HG03521 (cell line): ENCODE results near the gene FKBP8.

Source experiments
- ATAC-seq: cut with Tn5 transposase; IDR thresholded peaks from one replicate; pipeline ENCODE4 v1.9.1; 2021; ENCODE audit warnings: mild to moderate bottlenecking, moderate library complexity; ENCODE audit not compliant: unreplicated experiment

The FKBP8 gene

DNA sequence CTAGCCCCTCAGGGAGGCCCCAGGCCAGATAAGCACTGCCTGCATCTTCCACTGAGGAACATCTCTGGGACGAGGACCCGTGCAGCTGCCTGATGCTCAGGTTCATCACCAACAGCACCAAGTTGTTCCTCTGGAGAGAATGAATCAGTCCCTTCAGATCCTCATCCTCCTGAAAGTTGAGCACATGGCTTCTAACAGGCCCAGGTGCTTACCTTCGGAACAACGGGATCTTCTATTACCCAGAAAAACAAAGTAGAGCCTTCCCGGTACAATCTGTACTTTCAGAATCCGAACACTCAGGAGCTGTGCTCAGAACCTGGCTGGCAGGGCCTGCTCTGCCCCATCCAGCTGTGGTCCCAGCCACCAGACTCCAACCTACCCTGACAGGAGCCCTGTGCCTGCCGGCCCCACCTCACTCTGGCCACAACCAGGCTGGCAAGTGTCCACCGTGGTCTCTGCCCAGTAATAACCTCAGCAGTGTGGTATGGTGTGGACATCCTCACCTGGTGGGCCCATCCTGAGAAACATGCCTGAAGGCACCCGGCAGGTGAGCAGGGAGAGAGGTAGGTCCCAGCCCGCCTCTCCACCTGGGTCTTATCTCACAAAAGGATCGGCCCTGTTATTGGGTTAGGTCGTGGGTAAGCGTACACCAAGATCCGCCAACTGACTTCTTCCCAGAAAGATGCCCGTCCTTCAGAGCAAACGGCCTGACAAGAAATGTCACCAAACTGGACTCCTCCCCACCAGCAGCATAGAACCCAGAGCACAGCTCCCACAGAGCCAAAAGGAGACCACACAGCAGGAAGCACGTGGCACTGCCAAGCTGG lies 55.6 kb downstream of the FKBP8 start:
- no peak for ATAC-seq

DNA sequence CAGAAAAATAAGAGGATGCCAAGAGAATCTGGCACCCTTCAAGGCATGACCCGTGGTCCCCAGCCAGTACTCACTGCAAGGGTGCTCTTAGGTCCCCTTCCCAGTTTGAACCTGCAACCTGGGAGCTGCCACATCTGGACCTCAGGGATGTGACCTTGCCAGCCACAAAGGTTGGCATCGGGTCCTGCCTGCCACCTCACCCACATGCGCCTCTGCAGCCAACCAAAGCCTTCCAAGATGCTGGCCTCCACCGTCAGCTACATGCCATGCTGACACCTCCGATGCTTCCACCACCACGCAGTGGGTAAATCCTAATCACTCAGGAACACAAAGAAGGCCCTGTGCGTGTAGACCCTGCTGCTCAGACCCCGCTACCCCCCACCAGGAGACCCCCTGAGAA lies 56.6 kb downstream of the FKBP8 start:
- ATAC-seq, result no peak

DNA sequence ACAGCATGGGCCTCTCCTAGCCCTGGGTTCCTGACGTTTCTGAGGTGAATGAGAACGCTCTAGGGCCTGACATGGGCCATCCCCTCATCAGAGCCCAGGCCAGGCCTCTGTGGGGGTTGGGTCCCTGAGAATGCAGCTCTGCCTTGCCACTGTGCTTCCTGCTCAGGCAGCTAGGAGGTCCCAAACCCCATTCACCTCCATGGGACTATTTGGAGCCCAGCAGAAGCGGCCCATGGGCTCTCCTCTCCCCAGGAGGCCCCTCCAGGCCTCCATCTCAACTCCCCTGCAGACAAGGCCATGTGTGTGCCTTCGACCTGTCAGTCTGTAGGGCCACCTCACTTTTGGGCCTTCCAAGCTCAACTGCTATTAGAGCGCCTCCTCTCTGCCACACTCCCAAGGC lies 58.4 kb downstream of the FKBP8 start:
- no peak for ATAC-seq

DNA sequence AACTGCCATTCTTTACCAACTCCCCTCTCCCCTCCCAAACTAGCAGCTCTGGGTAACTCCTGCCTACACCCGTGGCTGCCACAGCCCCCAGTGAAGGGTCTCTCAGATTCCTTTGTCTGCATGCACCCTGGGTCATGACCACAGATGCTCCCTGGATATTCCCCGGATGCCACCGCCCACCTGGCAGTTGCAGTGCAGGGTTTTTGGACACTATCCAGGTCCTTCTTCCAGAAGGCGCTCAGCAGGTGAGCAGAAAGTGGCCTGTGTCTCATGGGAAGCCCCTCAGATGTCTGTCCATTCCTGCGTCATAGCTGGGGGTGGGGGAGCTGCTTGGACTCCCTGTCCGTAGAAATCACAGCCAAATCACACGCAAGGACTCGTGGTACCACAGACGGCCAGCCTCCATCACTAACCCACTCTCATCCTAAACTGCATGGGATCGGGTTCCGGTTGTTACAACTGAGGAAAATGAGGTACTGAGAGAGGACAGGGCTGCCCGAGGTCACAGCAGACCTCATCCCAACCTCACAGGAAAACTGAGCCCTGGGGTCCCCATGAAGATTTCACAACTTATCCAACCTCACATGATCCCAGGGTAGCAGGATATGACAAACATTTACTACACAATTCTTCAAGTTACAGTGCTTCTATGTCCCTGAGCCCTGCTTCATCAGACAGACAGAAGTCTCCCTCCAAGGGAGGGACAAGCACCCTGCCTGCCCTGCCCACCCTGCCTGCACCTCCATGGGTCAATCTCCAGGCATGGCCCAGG lies 60.1 kb downstream of the FKBP8 start:
- no peak for ATAC-seq
